Esophagus squamous epithelium (tissue), 4 donors: ENCODE data around the gene SLC26A11.
"Not testable (repeated sequence)": the region's sequence is repeated elsewhere in the genome, so short reads cannot be mapped to it uniquely, and the experiment has no call there.

Source experiments
- POLR2A ChIP-seq, 4 donors: fragments of 450-650 bp; IDR thresholded peaks; one replicate each; pipeline ENCODE4 v1.6.1; 2017; ENCODE audit warnings: antibody characterized with exemption in 4 of 4, mild to moderate bottlenecking in 4 of 4, moderate library complexity in 3 of 4
- TF ChIP-seq, protein P1 (sequence below), 6 experiments: fragments of 450-650 bp in 4 of 6; fragments of 200-600 bp in 2 of 6; sonication (generic) in 2 of 6; IDR thresholded peaks; one replicate each; pipeline ENCODE4 v1.5.1; 2016 to 2019; ENCODE audit warnings: antibody characterized with exemption in 6 of 6, mild to moderate bottlenecking in 4 of 6, moderate library complexity in 4 of 6

DNA sequence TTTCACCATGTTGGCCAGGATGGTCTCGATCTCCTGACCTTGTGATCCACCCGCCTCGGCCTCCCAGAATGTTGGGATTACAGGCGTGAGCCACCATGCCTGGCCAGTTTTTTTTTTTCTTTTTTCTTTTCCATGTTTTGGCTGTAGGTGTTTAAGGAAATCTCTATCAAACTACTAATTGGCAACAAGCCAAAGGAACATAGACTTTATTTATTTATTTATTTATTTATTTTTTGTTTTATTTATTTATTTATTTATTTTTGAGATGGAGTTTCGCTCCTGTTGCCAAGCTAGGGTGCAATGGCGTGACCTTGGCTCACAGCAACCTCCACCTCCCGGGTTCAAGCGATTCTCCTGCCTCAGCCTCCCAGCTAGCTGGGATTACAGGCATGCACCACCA is 55.6 kb downstream of the SLC26A11 start:
- TF ChIP-seq, protein P1, sequence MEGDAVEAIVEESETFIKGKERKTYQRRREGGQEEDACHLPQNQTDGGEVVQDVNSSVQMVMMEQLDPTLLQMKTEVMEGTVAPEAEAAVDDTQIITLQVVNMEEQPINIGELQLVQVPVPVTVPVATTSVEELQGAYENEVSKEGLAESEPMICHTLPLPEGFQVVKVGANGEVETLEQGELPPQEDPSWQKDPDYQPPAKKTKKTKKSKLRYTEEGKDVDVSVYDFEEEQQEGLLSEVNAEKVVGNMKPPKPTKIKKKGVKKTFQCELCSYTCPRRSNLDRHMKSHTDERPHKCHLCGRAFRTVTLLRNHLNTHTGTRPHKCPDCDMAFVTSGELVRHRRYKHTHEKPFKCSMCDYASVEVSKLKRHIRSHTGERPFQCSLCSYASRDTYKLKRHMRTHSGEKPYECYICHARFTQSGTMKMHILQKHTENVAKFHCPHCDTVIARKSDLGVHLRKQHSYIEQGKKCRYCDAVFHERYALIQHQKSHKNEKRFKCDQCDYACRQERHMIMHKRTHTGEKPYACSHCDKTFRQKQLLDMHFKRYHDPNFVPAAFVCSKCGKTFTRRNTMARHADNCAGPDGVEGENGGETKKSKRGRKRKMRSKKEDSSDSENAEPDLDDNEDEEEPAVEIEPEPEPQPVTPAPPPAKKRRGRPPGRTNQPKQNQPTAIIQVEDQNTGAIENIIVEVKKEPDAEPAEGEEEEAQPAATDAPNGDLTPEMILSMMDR (IDR thresholded peaks at IDR 0.05) = not testable (repeated sequence)
- not testable (repeated sequence) for TF ChIP-seq POLR2A (IDR thresholded peaks at IDR 0.05)
